Cardiac muscle cell (in vitro differentiated cells and primary cell): ENCODE data around the gene VSIR. TPM values are rescaled to one million over a fixed set of nuclear protein-coding genes. Genes with fewer than 3 reads are reported as not detected.

Experiments used
- DNase-seq, 2 donors: peaks; one replicate each; pipeline versions ENCODE4 v3.0.0 to v3.0.0-alpha.2; 2010 to 2017; ENCODE audit warnings: low read depth in 1 of 2, low spot score in 1 of 2
- H3K27ac ChIP-seq: fragments of 200-600 bp; sonication (generic); 2 replicates; pipeline ENCODE4 v1.5.1; 2016
- H3K27me3 ChIP-seq: fragments of 200-600 bp; sonication (generic); 2 replicates; pipeline ENCODE4 v1.6.0; 2016; ENCODE audit warnings: control low read depth
- H3K36me3 ChIP-seq: fragments of 200-600 bp; sonication (generic); 2 replicates; pipeline ENCODE4 v1.5.1; 2016; ENCODE audit warnings: control low read depth
- H3K4me1 ChIP-seq: fragments of 200-600 bp; sonication (generic); 2 replicates; pipeline ENCODE4 v1.8.1; 2017; ENCODE audit warnings: low read depth, mild to moderate bottlenecking, mixed run types
- H3K4me3 ChIP-seq: fragments of 200-600 bp; sonication (generic); 2 replicates; pipeline ENCODE4 v1.5.1; 2016; ENCODE audit warnings: mild to moderate bottlenecking
- H3K9me3 ChIP-seq: fragments of 200-600 bp; sonication (generic); 2 replicates; pipeline ENCODE4 v1.5.1; 2017; ENCODE audit warnings: low read depth, mild to moderate bottlenecking, control low read depth
- CTCF ChIP-seq: IDR thresholded peaks from 2 replicates; pipeline ENCODE4 v1.5.1; 2012; ENCODE audit warnings: low read depth, mild to moderate bottlenecking, low read length
- polyA plus RNA-seq: library from polyadenylated mRNA; unstranded; fragments of >200 nt; fragmentation: Nextera tagmentation; extraction: Ambion mirVana; gene quantifications from 2 replicates; pipeline ENCODE4 v1.2.1, GENCODE V29; 2016
- total RNA-seq: library from RNA; depleted of rRNA; stranded (reverse); fragments of >200 nt; gene quantifications from 2 replicates; pipeline ENCODE4 v1.2.3, GENCODE V29; 2016

Gene VSIR
- 1.3 and 1.7 TPM in 2 replicates for total RNA-seq
- polyA plus RNA-seq: 1.5 and 1.8 TPM in 2 replicates

GRCh38 chr10:71773221-71773971 lies at the start of gene VSIR:
TSS of gene VSIR (minus strand) at chr10:71773520. CDS start at chr10:71773439, 81 bp downstream.
- Histone ChIP-seq H3K4me3 (peak within 1 kb of the TSS; percentile 34), H3K36me3 (no peaks in the 10 kb centered on the region), H3K27me3 (peaks cover 20% of the 10 kb centered on the region), H3K4me1 (no peaks in the 10 kb centered on the region), H3K9me3 (no peaks in the 10 kb centered on the region), H3K27ac (no peak within 1 kb of the TSS)
- peak; percentile 76 for TF ChIP-seq CTCF
- DNase-seq: peak; percentile 88 to 91

GRCh38 chr10:71821909-71822763 lies 48.8 kb upstream of the VSIR start:
- Histone ChIP-seq H3K4me3 (no peak overlapping the region), H3K27ac (no peak overlapping the region), H3K27me3 (no peaks in the 10 kb centered on the region), H3K36me3 (peaks cover 79% of the 10 kb centered on the region), H3K4me1 (no peaks in the 10 kb centered on the region), H3K9me3 (no peaks in the 10 kb centered on the region)
- TF ChIP-seq CTCF: no peak
- DNase-seq: no peak

- Histone ChIP-seq H3K36me3 (peaks cover 75% of the 10 kb centered on the region), H3K27me3 (no peaks in the 10 kb centered on the region), H3K9me3 (no peaks in the 10 kb centered on the region), H3K4me3 (no peak overlapping the region), H3K27ac (no peak overlapping the region), H3K4me1 (no peaks in the 10 kb centered on the region)
- DNase-seq: no peak
- TF ChIP-seq CTCF: no peak
These were observed 47.6 kb upstream of the VSIR start for GRCh38 chr10:71820966-71821365.

- H3K36me3 ChIP-seq: peaks cover 70% of the 10 kb centered on the region
- no peaks in the 10 kb centered on the region for H3K4me1 ChIP-seq
- no peaks in the 10 kb centered on the region for H3K27me3 ChIP-seq
- H3K4me3 ChIP-seq: no peak overlapping the region
- H3K9me3 ChIP-seq: no peaks in the 10 kb centered on the region
- TF ChIP-seq CTCF: no peak
- no peak overlapping the region for H3K27ac ChIP-seq
- DNase-seq: no peak
These were observed 46.7 kb upstream of the VSIR start for GRCh38 chr10:71819985-71820384.

GRCh38 chr10:71819441-71819861 lies 46.1 kb upstream of the VSIR start:
- Histone ChIP-seq H3K4me1 (no peaks in the 10 kb centered on the region), H3K9me3 (no peaks in the 10 kb centered on the region), H3K4me3 (no peak overlapping the region), H3K36me3 (peaks cover 64% of the 10 kb centered on the region), H3K27ac (no peak overlapping the region), H3K27me3 (no peaks in the 10 kb centered on the region)
- TF ChIP-seq CTCF: no peak
- no peak for DNase-seq
